Stimulated activated CD4-positive, alpha-beta T cell treated with anti-CD3 and anti-CD28 coated beads, TNF-alpha, amount 100 ng/mL, for 24 hours (primary cell): ENCODE data around the gene PXDN.
A peak's percentile ranks its signal among the peaks of the same experiment; 100 is the strongest.
"Not testable (repeated sequence)": the region's sequence is repeated elsewhere in the genome, so short reads cannot be mapped to it uniquely, and the experiment has no call there.

Experiments used
- DNase-seq, 3 experiments: peaks; one replicate each; pipeline ENCODE4 v3.0.0-alpha.2; 2020; ENCODE audit warnings: low read depth in 3 of 3

Gene PXDN

GRCh38 chr2:1744446-1745170 lies at the start of gene PXDN:
Gene PXDN (minus strand): TSS chr2:1744515. CDS start chr2:1744455, 60 bp downstream.
- DNase-seq = no peak

- DNase-seq = no peak
These were observed 49.6 kb upstream of the PXDN start for GRCh38 chr2:1793868-1794445.

- DNase-seq = no peak
These were observed 48.9 kb upstream of the PXDN start for GRCh38 chr2:1793001-1793867.

- DNase-seq = no peak
These were observed 47.5 kb upstream of the PXDN start for GRCh38 chr2:1791685-1792435.

- DNase-seq = no peak
These were observed 46.8 kb upstream of the PXDN start for GRCh38 chr2:1791006-1791605.

- DNase-seq = no peak
These were observed 46.2 kb upstream of the PXDN start for GRCh38 chr2:1790473-1790872.

- DNase-seq = no peak
These were observed 45.3 kb upstream of the PXDN start for GRCh38 chr2:1789610-1790009.

- DNase-seq = no peak
These were observed 44.2 kb upstream of the PXDN start for GRCh38 chr2:1788478-1788959.

- no peak for DNase-seq
These were observed 43.6 kb upstream of the PXDN start for GRCh38 chr2:1787755-1788477.

- no peak for DNase-seq
These were observed 40.8 kb upstream of the PXDN start for GRCh38 chr2:1784986-1785617.

- DNase-seq = no peak
These were observed 39.8 kb upstream of the PXDN start for GRCh38 chr2:1784087-1784486.

GRCh38 chr2:1782514-1782913 lies 38.2 kb upstream of the PXDN start:
- DNase-seq = no peak

GRCh38 chr2:1781291-1782080 lies 37.2 kb upstream of the PXDN start:
- DNase-seq = peak in 1 of 3 experiments; percentile 32

- DNase-seq = no peak
These were observed 36.4 kb upstream of the PXDN start for GRCh38 chr2:1780693-1781092.

GRCh38 chr2:1780054-1780453 lies 35.7 kb upstream of the PXDN start:
- DNase-seq = not testable (repeated sequence)

- no peak for DNase-seq
These were observed 34.3 kb upstream of the PXDN start for GRCh38 chr2:1778566-1778965.

- no peak for DNase-seq
These were observed 33.5 kb upstream of the PXDN start for GRCh38 chr2:1777781-1778180.

GRCh38 chr2:1777156-1777555 lies 32.8 kb upstream of the PXDN start:
- DNase-seq = no peak

GRCh38 chr2:1775511-1776035 lies 31.3 kb upstream of the PXDN start:
- DNase-seq = no peak
